Esophagus squamous epithelium (tissue), 5 donors: ENCODE data around the gene ABCB11. TPM values are rescaled to one million over a fixed set of nuclear protein-coding genes. Genes with fewer than 3 reads are reported as not detected.

Experiments used
- DNase-seq: peaks from one replicate; lab custom pipeline; 2025; lab: John Stamatoyannopoulos, UW
- H3K27ac ChIP-seq, 4 donors: fragments of 200-600 bp; sonication (generic); one replicate each; pipeline ENCODE4 v1.5.1; 2016 to 2019; ENCODE audit warnings: mild to moderate bottlenecking in 1 of 4
- H3K27me3 ChIP-seq, 4 donors: fragments of 200-600 bp; sonication (generic); 1 replicate in 3 of 4; 2 replicates in 1 of 4; pipeline versions ENCODE4 v1.5.1 to v1.6.0; 2017 to 2021; ENCODE audit warnings: antibody characterized with exemption in 1 of 4
- H3K36me3 ChIP-seq, 3 donors: fragments of 200-600 bp; sonication (generic); one replicate each; pipeline ENCODE4 v1.5.1; 2016 to 2019
- H3K4me1 ChIP-seq, 3 donors: fragments of 200-600 bp; sonication (generic); one replicate each; pipeline ENCODE4 v1.5.1; 2017 to 2019
- H3K4me3 ChIP-seq, 4 donors: fragments of 200-600 bp; sonication (generic); 1 replicate in 3 of 4; 2 replicates in 1 of 4; pipeline ENCODE4 v1.5.1; 2016 to 2019; ENCODE audit warnings: mild to moderate bottlenecking in 2 of 4, moderate library complexity in 1 of 4
- H3K9me3 ChIP-seq, 3 donors: fragments of 200-600 bp; sonication (generic); one replicate each; pipeline ENCODE4 v1.5.1; 2016 to 2019
- CTCF ChIP-seq, 6 experiments: fragments of 450-650 bp in 4 of 6; fragments of 200-600 bp in 2 of 6; sonication (generic) in 2 of 6; IDR thresholded peaks; one replicate each; pipeline ENCODE4 v1.5.1; 2016 to 2019; ENCODE audit warnings: antibody characterized with exemption in 6 of 6, mild to moderate bottlenecking in 4 of 6, moderate library complexity in 4 of 6
- POLR2A ChIP-seq, 4 donors: fragments of 450-650 bp; IDR thresholded peaks; one replicate each; pipeline ENCODE4 v1.6.1; 2017; ENCODE audit warnings: antibody characterized with exemption in 4 of 4, mild to moderate bottlenecking in 4 of 4, moderate library complexity in 3 of 4
- WGBS, 2 donors: methylation state at CpG; one replicate each; pipeline ENCODE4 v1.1.5; 2018; 5-methylcytosine and 5-hydroxymethylcytosine counted together
- intact Hi-C: fragments of 100-400 bp; cut with DNase I; formaldehyde crosslinking; loops from one replicate; pipeline ENCODE4 v1.15.0; 2022
- total RNA-seq, 4 donors: library from RNA; depleted of rRNA; stranded (reverse); fragments of >200 nt; gene quantifications; one replicate each; pipeline ENCODE4 v1.1.0, GENCODE V29; 2016
- donor health status: DM: yes; HTN: yes; CAD: no.

The ABCB11 gene
- total RNA-seq, 4 donors from 2014 or later = 0.18 to 0.68 TPM; not detected in 2

DNA sequence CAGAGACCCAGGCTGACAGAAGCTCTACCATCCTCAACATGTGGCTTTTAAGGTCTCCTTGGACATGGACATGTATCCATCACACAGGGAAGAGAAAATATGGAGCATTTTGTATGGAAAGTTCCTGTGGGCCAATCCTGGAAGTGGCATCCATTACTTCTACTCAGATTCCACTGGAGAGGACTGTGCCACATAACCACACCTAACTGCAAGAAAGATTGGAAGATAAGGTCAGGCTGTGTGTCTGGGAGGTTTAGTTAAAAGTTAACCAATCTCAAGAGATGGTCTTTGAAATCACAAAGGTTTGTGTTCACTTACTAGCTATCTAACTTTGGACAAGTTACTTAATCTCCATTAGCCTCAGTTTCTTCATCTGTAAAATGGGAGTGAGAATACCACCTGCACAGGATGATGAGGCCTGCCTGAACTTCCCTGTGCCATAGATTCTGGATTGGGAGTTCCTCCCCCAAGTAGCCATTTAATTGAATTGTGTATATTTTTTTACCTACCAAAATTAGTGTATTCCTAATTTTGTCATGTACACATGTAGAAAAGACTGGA lies 3.9 kb upstream of the ABCB11 start:
- Histone ChIP-seq H3K27me3 (no peaks in the 10 kb centered on the region), H3K4me1 (peaks cover 0 to 8% (median 0%) of the 10 kb centered on the region in 3 donors), H3K9me3 (no peaks in the 10 kb centered on the region), H3K36me3 (no peaks in the 10 kb centered on the region), H3K27ac (peak overlapping the region in 1 of 4 donors; percentile 48), H3K4me3 (no peak overlapping the region)
- intact Hi-C loops = no loop called here
- TF ChIP-seq CTCF (IDR thresholded peaks at IDR 0.05) (no peak), POLR2A (IDR thresholded peaks at IDR 0.05) (no peak)
- DNase-seq = no peak

DNA sequence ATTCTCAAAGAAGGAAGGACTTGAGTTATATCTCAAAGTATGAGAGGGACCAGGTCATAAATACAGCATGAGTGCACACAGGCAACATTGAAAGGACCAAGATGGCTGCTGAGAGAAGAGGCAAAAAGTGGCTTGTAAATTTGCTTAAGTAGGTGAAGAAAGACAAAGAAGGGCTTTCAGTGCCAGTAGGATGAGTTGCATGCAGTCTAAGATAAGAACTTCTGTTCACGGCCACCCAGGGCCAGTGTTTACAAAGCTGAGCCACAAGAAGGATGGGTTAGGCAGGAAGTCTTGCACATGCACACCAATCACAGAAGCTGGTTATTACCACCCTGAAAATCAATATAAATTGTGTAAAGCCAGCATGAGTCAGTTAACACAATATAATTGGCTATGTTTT lies 3.1 kb upstream of the ABCB11 start:
- TF ChIP-seq CTCF (IDR thresholded peaks at IDR 0.05) = no peak
- TF ChIP-seq POLR2A (IDR thresholded peaks at IDR 0.05) = no peak
- H3K27me3 ChIP-seq = no peaks in the 10 kb centered on the region
- DNase-seq = no peak
- H3K36me3 ChIP-seq = no peaks in the 10 kb centered on the region
- H3K4me1 ChIP-seq = peaks cover 0 to 8% (median 0%) of the 10 kb centered on the region in 3 donors
- 48 to 56% methylated on average over 1 of the region's 1 CpG for WGBS, 2 donors
- H3K9me3 ChIP-seq = no peaks in the 10 kb centered on the region
- H3K27ac ChIP-seq = peak overlapping the region in 1 of 4 donors; percentile 48
- intact Hi-C loops = no loop called here
- no peak overlapping the region for H3K4me3 ChIP-seq

DNA sequence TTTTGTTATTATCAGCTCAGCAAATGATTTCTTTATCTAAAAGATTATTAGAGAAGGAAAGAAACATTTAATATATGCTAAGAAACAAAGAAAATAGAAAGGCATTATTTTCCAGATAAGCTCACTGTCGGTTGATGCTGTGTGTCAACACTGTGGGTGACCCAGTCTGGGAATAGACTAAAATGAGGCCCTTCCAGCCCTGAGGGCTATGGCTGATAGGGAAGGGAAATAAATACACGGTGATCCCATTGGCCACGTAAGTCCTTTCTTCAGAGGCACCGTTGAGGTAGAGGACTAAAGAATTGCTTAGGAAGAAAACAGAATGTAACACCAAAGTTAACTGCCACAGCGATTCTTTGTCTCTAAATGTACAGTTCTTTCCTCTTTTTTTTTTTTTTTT lies 1.8 kb downstream of the ABCB11 start:
- Histone ChIP-seq H3K27ac (no peak overlapping the region), H3K4me1 (no peaks in the 10 kb centered on the region), H3K27me3 (no peaks in the 10 kb centered on the region), H3K36me3 (no peaks in the 10 kb centered on the region), H3K9me3 (no peaks in the 10 kb centered on the region), H3K4me3 (no peak overlapping the region)
- TF ChIP-seq CTCF (IDR thresholded peaks at IDR 0.05) (no peak), POLR2A (IDR thresholded peaks at IDR 0.05) (no peak)
- WGBS, 2 donors = 72 to 76% methylated on average over 5 of the region's 5 CpGs
- no peak for DNase-seq
- intact Hi-C loops = no loop called here

DNA sequence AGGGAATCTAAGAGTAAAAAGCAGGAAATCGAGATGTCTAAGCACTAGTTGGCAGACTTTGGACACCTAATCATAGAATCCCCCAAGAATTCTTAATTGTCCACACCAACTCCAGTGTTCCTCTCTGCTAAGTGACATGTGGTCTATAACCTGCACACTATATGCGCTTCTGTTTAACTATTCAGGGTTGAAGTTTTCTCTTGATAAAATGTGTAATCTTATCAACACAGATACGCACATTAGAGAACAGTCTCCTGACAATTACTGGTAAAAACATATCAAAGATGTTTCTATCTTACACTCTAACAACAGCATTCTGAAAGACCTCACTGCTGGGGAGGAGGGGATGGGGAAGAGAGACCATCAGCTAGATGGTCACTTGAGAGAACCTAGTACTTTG lies 3.9 kb downstream of the ABCB11 start:
- no peak overlapping the region for H3K4me3 ChIP-seq
- H3K4me1 ChIP-seq = no peaks in the 10 kb centered on the region
- no peak overlapping the region for H3K27ac ChIP-seq
- no peaks in the 10 kb centered on the region for H3K36me3 ChIP-seq
- TF ChIP-seq CTCF (IDR thresholded peaks at IDR 0.05) (no peak), POLR2A (IDR thresholded peaks at IDR 0.05) (no peak)
- no peaks in the 10 kb centered on the region for H3K9me3 ChIP-seq
- 80 to 90% methylated on average over 3 of the region's 3 CpGs for WGBS, 2 donors
- intact Hi-C loops = no loop called here
- no peak for DNase-seq
- H3K27me3 ChIP-seq = no peaks in the 10 kb centered on the region

DNA sequence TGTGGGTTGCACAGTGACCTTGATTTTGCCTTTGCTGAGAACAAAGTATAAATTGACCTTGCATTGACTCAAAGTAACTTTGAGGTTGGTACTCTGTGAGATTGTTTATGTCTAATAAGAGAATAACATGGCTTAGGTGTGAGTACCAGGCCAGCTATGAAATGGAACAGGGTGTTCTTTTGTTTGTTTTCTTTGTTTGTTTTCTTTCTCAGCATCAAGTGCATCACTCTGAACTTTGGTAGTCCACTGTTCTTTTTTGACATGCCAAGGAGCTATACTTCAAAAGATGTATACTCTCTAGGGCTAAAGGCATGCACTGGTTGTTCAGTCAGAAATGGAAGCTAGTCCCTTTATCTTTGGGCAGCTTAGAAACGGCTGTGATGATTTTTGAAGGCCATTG lies 5.1 kb downstream of the ABCB11 start:
- no peak for DNase-seq
- Histone ChIP-seq H3K36me3 (no peaks in the 10 kb centered on the region), H3K4me1 (no peaks in the 10 kb centered on the region), H3K27ac (no peak overlapping the region), H3K27me3 (no peaks in the 10 kb centered on the region), H3K9me3 (no peaks in the 10 kb centered on the region), H3K4me3 (no peak overlapping the region)
- intact Hi-C loops = no loop called here
- whole genome bisulfite sequencing, 2 donors = 47 to 65% methylated on average over 1 of the region's 1 CpG
- TF ChIP-seq POLR2A (IDR thresholded peaks at IDR 0.05) = no peak
- TF ChIP-seq CTCF (IDR thresholded peaks at IDR 0.05) = no peak
